HepG2 (cell line): ENCODE data around the gene EFNA2. TPM values are rescaled to one million over a fixed set of nuclear protein-coding genes. Genes with fewer than 3 reads are reported as not detected.

Experiments used
- ARHGAP35 ChIP-seq: sonication (generic); formaldehyde crosslinking; IDR thresholded peaks from 2 replicates; pipeline ENCODE4 v1.9.0; 2022; ENCODE audit warnings: mild to moderate bottlenecking, inconsistent platforms, moderate library complexity, missing genetic modification reagents, borderline replicate concordance
- ATAD3A ChIP-seq: sonication (generic); formaldehyde crosslinking; IDR thresholded peaks from 2 replicates; pipeline ENCODE4 v1.4.0; 2020; ENCODE audit warnings: missing genetic modification reagents
- MTA1 ChIP-seq: sonication (generic); formaldehyde crosslinking; IDR thresholded peaks from 2 replicates; pipeline ENCODE4 v1.4.0; 2020; ENCODE audit warnings: missing genetic modification reagents, mild to moderate bottlenecking, borderline replicate concordance
- PAF1 ChIP-seq: IDR thresholded peaks from 2 replicates; pipeline ENCODE4 v1.6.1; 2016; ENCODE audit warnings: missing genetic modification reagents, missing compliant biosample characterization
- RARG ChIP-seq: sonication (generic); formaldehyde crosslinking; IDR thresholded peaks from 2 replicates; pipeline ENCODE4 v1.4.0; 2020; ENCODE audit warnings: low read depth, mild to moderate bottlenecking, missing genetic modification reagents
- RFXAP ChIP-seq: sonication (generic); formaldehyde crosslinking; IDR thresholded peaks from 2 replicates; pipeline ENCODE4 v1.4.0; 2020; ENCODE audit warnings: missing genetic modification reagents, borderline replicate concordance
- SOX5 ChIP-seq: IDR thresholded peaks from 2 replicates; pipeline ENCODE4 v1.6.1; 2016; ENCODE audit warnings: borderline replicate concordance
- SRY ChIP-seq: sonication (generic); formaldehyde crosslinking; IDR thresholded peaks from 2 replicates; pipeline ENCODE4 v1.8.0; 2022; ENCODE audit warnings: mild to moderate bottlenecking, missing genetic modification reagents
- TOPORS ChIP-seq: sonication (generic); formaldehyde crosslinking; IDR thresholded peaks from 2 replicates; pipeline ENCODE4 v1.8.0; 2023; ENCODE audit warnings: mild to moderate bottlenecking, missing genetic modification reagents
- ZBTB38 ChIP-seq: sonication (generic); formaldehyde crosslinking; IDR thresholded peaks from 2 replicates; pipeline ENCODE4 v1.5.1; 2020; ENCODE audit warnings: mild to moderate bottlenecking, missing genetic modification reagents
- ZFP36L1 ChIP-seq: sonication (generic); formaldehyde crosslinking; IDR thresholded peaks from 2 replicates; pipeline ENCODE4 v1.8.0; 2022; ENCODE audit warnings: mild to moderate bottlenecking, missing genetic modification reagents, moderate library complexity
- ZNF367 ChIP-seq: sonication (generic); formaldehyde crosslinking; IDR thresholded peaks from 2 replicates; pipeline ENCODE4 v1.4.0; 2020; ENCODE audit warnings: missing genetic modification reagents, borderline replicate concordance
- ZNF501 ChIP-seq: sonication (generic); formaldehyde crosslinking; IDR thresholded peaks from 2 replicates; pipeline ENCODE4 v1.5.1; 2020; ENCODE audit warnings: mild to moderate bottlenecking, moderate library complexity, missing genetic modification reagents
- polyA plus RNA-seq, 8 experiments: library from polyadenylated mRNA; depleted of rRNA in 3 of 8; stranded (reverse) in 7 of 8; unstranded in 1 of 8; fragments of >200 nt; fragmentation: Illumina TruSeq in 4 of 8; extraction: Trizol in 4 of 8; gene quantifications; 2 replicates each; pipeline versions ENCODE4 v1.2.1 to v1.2.3, GENCODE V29; 2011 to 2016; ENCODE audit warnings: low read depth in 4 of 8, missing spikeins in 1 of 8, mixed read lengths in 1 of 8; ENCODE audit not compliant: insufficient read depth in 1 of 8
- total RNA-seq, 5 experiments: library from RNA; depleted of rRNA; stranded (reverse); fragments of >200 nt; fragmentation: Illumina TruSeq; extraction: Trizol; gene quantifications; 2 replicates each; pipeline ENCODE4 v1.2.3, GENCODE V29; 2016; ENCODE audit warnings: low read depth in 1 of 5
- TF ChIP-seq, protein P1 (sequence below): sonication (generic); formaldehyde crosslinking; IDR thresholded peaks from 2 replicates; pipeline ENCODE4 v1.5.1; 2020; ENCODE audit warnings: mild to moderate bottlenecking, missing genetic modification reagents, borderline replicate concordance
- TF ChIP-seq, protein P2 (sequence below): sonication (generic); formaldehyde crosslinking; IDR thresholded peaks from 2 replicates; pipeline ENCODE4 v1.4.0; 2020; ENCODE audit warnings: missing genetic modification reagents, borderline replicate concordance
- TF ChIP-seq, protein P3 (sequence below): sonication (generic); formaldehyde crosslinking; IDR thresholded peaks from 2 replicates; pipeline ENCODE4 v1.5.0; 2020; ENCODE audit warnings: mild to moderate bottlenecking, missing genetic modification reagents, moderate library complexity
- TF ChIP-seq, protein P4 (sequence below): sonication (generic); formaldehyde crosslinking; IDR thresholded peaks from 2 replicates; pipeline ENCODE4 v1.5.1; 2020; ENCODE audit warnings: mild to moderate bottlenecking, moderate library complexity, missing genetic modification reagents

The EFNA2 gene
- total and polyA plus RNA-seq, 2 of the 13 experiments (the other 11 are each of a cell fraction or from before 2014, with no cell fraction given), result 6.0 to 9.9 TPM

DNA sequence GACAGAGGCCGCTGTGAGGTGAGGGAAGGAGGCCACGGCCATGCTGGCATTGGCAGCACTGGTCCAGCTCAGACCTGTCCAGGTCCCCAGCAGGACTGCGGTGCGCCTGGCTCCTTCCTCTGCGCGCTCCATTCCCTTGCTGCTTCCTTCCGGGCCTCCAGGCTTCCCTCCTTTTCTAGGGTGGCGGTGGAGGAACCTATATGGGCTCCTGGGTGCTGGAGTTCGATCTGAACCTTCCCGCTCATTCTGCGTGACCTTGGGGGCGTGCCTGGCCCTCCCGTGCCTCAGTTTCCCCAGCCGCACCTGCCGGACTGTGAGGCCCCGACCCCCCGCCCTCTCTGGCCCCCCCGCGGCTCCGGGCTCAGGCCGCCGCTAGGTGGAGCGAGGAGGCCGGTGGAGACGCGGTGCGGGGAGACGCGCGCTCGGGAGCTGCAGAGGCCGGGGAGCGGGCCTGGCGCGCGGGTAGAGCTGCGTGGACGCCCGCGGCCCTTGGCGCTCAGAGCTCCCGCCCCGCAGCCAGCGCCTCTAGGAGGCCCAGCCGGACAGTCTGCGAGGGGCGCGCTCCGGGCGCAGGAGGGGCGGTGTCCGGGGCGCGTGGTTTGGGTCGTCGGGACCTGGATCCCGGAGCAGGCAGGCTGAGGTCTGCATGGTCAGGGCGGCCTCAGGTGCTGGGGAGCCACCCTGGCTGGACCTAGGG lies 29.9 kb downstream of the EFNA2 start (continued):
- 0 out of 2 replicates have a peak, but pooled peaks have one; percentile 35 for TF ChIP-seq TOPORS (CRISPR knock-in tag)
- TF ChIP-seq, protein P1, sequence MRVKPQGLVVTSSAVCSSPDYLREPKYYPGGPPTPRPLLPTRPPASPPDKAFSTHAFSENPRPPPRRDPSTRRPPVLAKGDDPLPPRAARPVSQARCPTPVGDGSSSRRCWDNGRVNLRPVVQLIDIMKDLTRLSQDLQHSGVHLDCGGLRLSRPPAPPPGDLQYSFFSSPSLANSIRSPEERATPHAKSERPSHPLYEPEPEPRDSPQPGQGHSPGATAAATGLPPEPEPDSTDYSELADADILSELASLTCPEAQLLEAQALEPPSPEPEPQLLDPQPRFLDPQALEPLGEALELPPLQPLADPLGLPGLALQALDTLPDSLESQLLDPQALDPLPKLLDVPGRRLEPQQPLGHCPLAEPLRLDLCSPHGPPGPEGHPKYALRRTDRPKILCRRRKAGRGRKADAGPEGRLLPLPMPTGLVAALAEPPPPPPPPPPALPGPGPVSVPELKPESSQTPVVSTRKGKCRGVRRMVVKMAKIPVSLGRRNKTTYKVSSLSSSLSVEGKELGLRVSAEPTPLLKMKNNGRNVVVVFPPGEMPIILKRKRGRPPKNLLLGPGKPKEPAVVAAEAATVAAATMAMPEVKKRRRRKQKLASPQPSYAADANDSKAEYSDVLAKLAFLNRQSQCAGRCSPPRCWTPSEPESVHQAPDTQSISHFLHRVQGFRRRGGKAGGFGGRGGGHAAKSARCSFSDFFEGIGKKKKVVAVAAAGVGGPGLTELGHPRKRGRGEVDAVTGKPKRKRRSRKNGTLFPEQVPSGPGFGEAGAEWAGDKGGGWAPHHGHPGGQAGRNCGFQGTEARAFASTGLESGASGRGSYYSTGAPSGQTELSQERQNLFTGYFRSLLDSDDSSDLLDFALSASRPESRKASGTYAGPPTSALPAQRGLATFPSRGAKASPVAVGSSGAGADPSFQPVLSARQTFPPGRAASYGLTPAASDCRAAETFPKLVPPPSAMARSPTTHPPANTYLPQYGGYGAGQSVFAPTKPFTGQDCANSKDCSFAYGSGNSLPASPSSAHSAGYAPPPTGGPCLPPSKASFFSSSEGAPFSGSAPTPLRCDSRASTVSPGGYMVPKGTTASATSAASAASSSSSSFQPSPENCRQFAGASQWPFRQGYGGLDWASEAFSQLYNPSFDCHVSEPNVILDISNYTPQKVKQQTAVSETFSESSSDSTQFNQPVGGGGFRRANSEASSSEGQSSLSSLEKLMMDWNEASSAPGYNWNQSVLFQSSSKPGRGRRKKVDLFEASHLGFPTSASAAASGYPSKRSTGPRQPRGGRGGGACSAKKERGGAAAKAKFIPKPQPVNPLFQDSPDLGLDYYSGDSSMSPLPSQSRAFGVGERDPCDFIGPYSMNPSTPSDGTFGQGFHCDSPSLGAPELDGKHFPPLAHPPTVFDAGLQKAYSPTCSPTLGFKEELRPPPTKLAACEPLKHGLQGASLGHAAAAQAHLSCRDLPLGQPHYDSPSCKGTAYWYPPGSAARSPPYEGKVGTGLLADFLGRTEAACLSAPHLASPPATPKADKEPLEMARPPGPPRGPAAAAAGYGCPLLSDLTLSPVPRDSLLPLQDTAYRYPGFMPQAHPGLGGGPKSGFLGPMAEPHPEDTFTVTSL (CRISPR knock-in tag), result no peak
- TF ChIP-seq ZNF367 (CRISPR knock-in tag), result no peak
- peak; percentile 68; the same call in 1 of the 2 replicates for TF ChIP-seq MTA1 (CRISPR knock-in tag)
- no peak for TF ChIP-seq RARG (CRISPR knock-in tag)
- no peak for TF ChIP-seq RFXAP (CRISPR knock-in tag)
- no peak for TF ChIP-seq ATAD3A (CRISPR knock-in tag)
- TF ChIP-seq ZBTB38 (CRISPR knock-in tag), result 0 out of 2 replicates have a peak, but pooled peaks have one; percentile 57
- TF ChIP-seq SOX5, result 0 out of 2 replicates have a peak, but pooled peaks have one; percentile 16
- TF ChIP-seq PAF1 (CRISPR knock-in tag), result no peak
- no peak for TF ChIP-seq ARHGAP35 (CRISPR knock-in tag)
- TF ChIP-seq, protein P2, sequence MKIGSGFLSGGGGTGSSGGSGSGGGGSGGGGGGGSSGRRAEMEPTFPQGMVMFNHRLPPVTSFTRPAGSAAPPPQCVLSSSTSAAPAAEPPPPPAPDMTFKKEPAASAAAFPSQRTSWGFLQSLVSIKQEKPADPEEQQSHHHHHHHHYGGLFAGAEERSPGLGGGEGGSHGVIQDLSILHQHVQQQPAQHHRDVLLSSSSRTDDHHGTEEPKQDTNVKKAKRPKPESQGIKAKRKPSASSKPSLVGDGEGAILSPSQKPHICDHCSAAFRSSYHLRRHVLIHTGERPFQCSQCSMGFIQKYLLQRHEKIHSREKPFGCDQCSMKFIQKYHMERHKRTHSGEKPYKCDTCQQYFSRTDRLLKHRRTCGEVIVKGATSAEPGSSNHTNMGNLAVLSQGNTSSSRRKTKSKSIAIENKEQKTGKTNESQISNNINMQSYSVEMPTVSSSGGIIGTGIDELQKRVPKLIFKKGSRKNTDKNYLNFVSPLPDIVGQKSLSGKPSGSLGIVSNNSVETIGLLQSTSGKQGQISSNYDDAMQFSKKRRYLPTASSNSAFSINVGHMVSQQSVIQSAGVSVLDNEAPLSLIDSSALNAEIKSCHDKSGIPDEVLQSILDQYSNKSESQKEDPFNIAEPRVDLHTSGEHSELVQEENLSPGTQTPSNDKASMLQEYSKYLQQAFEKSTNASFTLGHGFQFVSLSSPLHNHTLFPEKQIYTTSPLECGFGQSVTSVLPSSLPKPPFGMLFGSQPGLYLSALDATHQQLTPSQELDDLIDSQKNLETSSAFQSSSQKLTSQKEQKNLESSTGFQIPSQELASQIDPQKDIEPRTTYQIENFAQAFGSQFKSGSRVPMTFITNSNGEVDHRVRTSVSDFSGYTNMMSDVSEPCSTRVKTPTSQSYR (CRISPR knock-in tag), result no peak
- TF ChIP-seq SRY (CRISPR knock-in tag), result no peak
- peak; percentile 52; the same call in 1 of the 2 replicates for TF ChIP-seq ZNF501 (CRISPR knock-in tag)
- no peak for TF ChIP-seq ZFP36L1 (CRISPR knock-in tag)
- TF ChIP-seq, protein P3, sequence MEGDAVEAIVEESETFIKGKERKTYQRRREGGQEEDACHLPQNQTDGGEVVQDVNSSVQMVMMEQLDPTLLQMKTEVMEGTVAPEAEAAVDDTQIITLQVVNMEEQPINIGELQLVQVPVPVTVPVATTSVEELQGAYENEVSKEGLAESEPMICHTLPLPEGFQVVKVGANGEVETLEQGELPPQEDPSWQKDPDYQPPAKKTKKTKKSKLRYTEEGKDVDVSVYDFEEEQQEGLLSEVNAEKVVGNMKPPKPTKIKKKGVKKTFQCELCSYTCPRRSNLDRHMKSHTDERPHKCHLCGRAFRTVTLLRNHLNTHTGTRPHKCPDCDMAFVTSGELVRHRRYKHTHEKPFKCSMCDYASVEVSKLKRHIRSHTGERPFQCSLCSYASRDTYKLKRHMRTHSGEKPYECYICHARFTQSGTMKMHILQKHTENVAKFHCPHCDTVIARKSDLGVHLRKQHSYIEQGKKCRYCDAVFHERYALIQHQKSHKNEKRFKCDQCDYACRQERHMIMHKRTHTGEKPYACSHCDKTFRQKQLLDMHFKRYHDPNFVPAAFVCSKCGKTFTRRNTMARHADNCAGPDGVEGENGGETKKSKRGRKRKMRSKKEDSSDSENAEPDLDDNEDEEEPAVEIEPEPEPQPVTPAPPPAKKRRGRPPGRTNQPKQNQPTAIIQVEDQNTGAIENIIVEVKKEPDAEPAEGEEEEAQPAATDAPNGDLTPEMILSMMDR (CRISPR knock-in tag), result peak; percentile 88
- TF ChIP-seq, protein P4, sequence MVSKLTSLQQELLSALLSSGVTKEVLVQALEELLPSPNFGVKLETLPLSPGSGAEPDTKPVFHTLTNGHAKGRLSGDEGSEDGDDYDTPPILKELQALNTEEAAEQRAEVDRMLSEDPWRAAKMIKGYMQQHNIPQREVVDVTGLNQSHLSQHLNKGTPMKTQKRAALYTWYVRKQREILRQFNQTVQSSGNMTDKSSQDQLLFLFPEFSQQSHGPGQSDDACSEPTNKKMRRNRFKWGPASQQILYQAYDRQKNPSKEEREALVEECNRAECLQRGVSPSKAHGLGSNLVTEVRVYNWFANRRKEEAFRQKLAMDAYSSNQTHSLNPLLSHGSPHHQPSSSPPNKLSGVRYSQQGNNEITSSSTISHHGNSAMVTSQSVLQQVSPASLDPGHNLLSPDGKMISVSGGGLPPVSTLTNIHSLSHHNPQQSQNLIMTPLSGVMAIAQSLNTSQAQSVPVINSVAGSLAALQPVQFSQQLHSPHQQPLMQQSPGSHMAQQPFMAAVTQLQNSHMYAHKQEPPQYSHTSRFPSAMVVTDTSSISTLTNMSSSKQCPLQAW, result no peak
